PC-9 (cell line): Measurements from ENCODE around the gene FOXP2.

ENCODE experiments used
- EZH2 ChIP-seq: fragments of 200-600 bp; sonication (generic); IDR thresholded peaks from 2 replicates; pipeline ENCODE4 v1.8.0; 2017; ENCODE audit warnings: antibody characterized with exemption, low read depth
- TF ChIP-seq, protein P1 (sequence below): fragments of 200-600 bp; sonication (generic); conservative IDR thresholded peaks from 2 replicates; pipeline ENCODE4 v1.6.1; 2017; ENCODE audit warnings: mixed run types, antibody characterized with exemption, mild to moderate bottlenecking, moderate library complexity

- TF ChIP-seq, protein P1, sequence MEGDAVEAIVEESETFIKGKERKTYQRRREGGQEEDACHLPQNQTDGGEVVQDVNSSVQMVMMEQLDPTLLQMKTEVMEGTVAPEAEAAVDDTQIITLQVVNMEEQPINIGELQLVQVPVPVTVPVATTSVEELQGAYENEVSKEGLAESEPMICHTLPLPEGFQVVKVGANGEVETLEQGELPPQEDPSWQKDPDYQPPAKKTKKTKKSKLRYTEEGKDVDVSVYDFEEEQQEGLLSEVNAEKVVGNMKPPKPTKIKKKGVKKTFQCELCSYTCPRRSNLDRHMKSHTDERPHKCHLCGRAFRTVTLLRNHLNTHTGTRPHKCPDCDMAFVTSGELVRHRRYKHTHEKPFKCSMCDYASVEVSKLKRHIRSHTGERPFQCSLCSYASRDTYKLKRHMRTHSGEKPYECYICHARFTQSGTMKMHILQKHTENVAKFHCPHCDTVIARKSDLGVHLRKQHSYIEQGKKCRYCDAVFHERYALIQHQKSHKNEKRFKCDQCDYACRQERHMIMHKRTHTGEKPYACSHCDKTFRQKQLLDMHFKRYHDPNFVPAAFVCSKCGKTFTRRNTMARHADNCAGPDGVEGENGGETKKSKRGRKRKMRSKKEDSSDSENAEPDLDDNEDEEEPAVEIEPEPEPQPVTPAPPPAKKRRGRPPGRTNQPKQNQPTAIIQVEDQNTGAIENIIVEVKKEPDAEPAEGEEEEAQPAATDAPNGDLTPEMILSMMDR: no peak
- no peak for TF ChIP-seq EZH2
Observed at GRCh38 chr7:114487174-114487573, 72.6 kb downstream of the FOXP2 start.
